HL-60/S4 treated with phorbol 12-myristate 13-acetate at 8.2 ng/mL for 4 days and 3 days (cell line): ENCODE measurements around the gene PTCH1.

Experiments used
- in situ Hi-C: fragments of 300-500 bp; cut with MboI; formaldehyde crosslinking; loops from 2 replicates; pipeline ENCODE4 v1.15.0; 2022; ENCODE audit warnings: low sequenced_read_pairs

The PTCH1 gene

DNA sequence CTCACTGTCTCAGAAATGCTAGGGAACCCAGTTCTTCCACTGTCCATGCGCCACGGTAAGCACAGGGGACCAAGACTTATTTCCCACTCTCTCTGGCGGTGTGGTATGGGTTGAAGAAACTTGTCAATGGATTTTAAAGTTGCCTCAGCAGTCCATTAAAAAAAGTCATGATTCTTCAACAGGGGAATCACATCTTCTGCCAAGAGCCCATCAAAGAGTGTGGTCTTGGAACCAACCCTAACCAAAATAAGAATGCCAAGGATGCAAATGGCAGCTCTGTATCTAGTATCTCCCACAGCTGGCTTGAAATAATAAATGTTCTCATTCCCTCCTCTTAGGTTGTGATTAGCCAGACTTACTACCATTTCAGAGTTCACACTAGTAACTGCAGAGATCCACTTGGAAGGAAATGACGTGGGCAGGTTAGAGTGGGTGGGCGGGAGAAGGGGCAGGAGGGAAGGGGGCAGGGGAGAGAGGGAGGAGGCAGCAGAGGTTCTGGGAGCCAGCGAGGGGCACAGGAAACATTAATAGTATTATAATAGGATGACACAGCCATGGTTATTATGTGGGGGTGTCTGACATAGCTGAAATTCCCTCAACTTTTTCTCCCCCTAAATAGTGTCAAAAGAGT, 17.6 kb downstream of the PTCH1 start:
- in situ Hi-C loops: no loop called here

DNA sequence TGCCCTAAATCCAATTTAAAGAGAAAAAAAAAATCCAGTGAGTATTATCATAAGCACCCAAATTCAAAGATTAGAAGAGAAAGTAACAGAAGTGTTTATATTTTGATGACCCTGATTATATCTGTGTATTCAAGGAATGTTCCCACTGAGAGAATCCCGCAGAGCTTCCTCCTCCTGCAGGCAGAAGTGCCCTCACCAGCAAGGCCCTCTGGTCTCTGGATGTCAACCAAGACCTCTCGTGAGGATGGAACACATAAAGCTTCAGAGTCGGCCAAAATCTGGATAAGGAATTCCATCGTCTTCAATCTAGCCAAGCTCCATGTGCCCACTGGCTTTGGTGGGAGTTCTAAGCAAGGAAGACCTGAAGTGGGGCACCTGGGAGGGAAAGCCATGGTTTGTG, 18.1 kb downstream of the PTCH1 start:
- in situ Hi-C loops: no loop called here

DNA sequence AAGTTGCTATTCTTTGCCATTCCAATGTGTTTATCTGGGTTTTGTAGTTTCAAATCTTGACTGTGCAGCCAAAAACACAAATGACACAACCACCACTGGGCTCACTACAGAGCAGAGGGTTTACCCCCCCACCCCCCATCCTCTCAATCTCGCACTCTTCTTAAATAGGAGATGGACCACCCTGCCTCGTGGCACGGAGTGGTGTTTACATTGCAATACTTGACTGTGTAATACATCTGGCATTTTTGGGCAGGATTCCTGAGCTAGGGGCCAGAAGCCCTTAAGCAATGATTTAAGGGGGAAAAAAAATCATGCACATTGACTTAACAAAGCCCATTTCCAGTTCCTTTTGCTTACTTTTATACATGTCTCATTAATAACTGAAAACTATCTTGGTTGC, 19.0 kb downstream of the PTCH1 start:
- in situ Hi-C loops: no loop called here

DNA sequence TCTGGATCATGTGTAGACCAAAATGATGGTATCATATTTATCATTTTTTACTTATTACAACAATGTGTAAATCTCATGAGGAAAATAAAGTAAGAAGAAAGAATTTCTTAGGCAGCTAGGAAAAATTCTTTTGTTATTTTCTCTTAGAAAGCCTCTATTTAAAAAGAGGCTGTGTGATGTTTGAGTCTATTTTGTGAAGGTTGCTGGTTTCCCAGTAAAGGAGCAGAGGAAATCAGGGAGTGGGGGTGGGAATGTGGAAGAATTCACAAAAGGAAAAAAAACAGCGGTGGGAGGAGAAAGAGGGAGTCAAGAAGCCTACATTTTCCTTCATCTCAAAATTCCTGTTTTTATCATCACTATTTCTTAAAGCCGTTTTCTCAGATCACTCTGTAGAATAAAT, 20.1 kb downstream of the PTCH1 start:
- in situ Hi-C loops: no loop called here

DNA sequence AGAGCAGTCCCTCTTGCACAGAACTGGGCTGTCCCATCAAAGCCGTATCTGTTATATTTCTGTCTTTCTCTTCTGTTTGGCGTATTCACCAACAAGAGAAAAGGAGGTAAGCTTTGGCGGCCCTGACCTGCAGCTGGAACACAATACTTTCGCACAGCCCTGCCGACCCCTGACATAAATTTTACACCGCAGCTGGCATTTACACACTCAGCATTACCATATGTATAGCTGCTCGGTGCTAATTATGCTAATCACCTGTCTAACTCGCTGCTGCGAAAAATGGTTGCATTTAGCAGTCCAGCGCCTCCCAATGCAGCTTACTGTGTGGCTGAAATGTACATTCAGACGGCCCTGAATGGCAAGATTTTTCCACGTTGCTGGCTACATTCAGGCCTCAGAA, 20.8 kb downstream of the PTCH1 start:
- in situ Hi-C loops: no loop called here

DNA sequence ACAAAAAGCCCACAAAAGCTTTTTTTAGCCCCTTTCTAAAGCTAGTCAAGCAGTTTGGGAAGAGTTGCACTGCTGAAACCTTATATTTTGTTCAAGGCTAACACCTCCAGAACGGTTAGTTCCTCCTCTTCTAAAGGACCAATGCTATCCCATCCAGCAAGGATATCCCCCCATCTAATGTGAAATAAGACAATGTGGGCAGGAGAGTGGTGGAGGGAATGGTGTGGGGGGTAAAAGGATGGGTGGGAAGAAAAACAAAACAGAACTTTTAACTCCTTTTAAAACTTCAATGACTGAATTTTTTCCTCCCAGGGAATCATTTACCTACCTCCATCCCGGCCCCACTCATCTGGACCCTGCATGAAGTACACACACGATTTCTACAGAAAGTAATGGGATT, 21.2 kb downstream of the PTCH1 start:
- in situ Hi-C loops: no loop called here

DNA sequence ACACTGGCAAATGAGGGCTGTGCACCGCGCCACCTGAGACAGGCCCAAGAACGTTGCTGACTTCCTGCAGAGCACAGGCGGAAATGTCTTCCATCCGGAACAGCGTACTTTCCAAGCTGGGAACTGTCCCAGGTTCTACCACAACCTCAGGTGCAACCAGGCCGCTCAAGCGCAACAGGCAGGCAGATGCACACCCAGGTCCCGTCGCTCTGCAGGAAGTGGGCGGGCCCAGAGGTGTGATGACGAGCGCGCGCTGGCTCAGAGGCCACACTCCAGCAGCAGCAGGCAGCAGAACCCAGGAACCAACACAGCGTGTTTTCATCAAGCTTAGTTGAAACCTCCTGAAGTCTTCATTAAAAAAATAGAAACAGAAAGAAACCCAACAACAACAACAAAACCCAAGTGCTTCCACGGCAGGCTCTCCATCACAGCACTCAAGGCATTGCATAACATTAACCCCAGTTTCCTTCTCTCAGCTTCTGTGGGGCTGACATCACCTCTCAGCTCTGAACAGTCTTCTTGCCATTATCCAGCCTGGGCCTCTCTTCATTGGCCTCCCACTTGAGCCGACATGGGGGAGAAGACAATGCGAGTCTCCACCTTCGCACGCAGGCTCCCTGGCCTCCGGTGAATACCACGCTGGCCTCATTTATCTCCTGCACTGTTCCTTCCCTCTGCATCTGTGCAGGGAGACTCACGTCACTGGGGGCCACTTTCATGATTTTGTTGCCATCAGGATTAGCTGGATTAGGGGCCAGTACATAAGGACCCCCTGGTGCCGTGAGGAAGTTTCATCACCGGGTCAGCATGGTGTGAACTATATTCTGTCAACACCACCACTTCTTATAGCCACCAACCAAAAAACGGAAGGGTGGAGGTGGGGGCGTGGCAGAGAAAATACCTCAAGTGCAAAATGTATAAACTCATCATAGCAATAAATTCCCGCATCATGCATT, 22.1 kb downstream of the PTCH1 start:
- in situ Hi-C loops: no loop called here

DNA sequence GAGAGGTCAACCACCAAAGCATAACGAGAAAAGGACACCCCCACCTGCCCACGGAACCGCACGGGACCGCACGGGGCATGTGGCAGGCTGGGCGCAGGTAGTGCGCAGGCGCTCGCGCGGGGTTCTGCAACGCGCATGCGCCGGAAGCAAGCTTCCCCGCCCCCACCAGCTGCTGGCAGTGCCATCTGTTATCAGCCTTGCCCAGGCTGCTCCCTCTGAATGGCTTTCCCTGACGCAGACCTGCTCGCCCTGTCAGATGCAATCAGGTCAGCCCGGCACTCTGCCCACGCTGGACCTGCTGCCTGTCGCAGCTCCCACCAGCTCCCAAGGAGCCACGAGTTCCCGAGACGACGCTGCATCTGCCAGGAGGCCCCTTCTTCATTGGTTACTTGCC, 22.8 kb downstream of the PTCH1 start:
- in situ Hi-C loops: no loop called here

DNA sequence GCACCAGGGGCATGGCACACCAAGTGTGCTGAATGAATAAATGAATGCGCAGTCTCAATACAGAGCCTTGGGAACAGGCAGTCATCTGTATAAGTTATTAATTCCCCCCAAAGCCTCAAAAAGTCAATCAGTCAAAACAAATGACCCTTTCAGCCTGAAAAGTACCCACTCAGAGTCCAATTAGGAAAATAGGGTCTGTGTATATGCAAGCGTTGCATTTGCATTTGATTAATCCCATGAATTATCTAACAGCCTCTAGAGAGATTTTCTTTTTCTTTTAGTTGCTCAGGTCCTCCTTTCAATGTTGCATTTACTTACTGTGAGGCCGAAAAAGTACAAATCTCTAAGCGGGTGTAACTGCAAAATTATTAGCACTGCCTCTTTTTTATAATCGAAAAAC, 23.4 kb downstream of the PTCH1 start:
- in situ Hi-C loops: no loop called here

DNA sequence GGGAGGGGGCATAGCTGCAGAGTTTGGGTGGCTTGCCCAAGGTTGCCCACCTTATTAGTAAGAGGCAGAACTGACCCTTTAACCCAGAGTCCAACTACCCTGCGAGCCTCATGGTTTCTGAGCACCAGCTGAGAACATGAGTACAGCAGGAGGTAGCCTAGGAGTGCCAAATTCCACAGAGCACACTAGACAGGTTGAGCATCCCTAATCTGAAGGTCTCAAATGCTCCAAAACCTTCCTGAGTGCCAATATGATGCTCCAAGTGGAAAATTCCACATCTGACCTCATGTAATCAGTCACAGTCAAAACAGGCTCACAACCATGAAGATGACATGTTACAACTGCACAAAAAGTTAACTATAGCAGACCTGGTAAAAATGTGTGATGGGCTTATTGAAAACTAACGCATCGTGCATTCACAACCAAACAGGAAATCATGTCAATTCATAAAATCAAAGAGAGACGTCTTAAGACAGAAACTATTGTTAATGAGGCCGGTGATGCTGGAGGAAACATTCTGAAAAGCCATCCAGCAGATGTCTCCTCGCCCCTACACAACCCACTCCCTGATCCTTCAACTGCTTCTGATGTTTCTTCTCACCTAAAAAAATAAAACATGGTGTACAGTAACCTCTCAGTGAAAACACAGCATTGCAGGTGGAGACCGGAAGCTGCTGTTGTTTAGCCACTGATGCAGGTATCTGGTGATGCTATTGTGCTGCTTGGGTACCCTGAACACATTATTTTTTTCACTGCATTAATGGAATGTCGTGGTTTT, 25.0 kb downstream of the PTCH1 start:
- in situ Hi-C loops: no loop called here

DNA sequence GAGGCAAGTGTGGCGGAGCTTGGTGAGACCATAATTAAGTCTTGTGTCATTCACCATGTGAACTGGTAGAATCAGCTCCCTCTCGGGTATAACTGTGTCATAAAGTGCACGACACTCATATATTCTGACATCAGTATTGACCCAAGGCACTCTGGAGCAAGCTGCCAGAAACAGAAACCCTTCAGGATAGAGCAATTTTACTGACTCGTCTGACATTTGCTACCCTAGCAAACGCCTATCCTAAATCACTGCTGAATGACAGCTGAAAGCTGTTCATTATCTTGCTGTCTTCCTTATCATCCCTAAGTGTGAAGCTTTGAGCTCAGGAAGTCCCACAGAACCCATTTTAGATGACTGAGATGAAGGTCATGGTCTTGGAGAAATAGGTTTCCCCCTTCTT, 27.8 kb downstream of the PTCH1 start:
- in situ Hi-C loops: no loop called here

DNA sequence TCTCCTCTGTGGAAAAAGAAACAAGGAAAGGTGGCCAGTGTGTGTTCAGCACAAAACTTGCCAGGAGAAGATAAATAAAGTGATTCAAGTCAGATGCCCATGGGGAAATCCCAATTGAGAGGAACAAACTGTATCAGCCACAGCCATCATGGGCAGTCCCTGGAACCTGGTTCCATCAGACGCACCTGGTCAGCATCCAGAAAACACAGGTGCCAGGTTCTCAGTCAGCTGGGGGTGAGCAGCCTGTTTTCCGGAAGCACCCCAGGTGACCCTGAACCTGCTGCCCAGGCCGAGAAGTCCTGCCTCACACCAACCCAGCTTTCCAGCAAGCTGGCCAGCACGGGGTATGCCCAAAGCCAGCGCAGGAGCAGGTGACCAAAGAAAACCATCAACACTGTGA, 30.5 kb downstream of the PTCH1 start:
- in situ Hi-C loops: no loop called here

DNA sequence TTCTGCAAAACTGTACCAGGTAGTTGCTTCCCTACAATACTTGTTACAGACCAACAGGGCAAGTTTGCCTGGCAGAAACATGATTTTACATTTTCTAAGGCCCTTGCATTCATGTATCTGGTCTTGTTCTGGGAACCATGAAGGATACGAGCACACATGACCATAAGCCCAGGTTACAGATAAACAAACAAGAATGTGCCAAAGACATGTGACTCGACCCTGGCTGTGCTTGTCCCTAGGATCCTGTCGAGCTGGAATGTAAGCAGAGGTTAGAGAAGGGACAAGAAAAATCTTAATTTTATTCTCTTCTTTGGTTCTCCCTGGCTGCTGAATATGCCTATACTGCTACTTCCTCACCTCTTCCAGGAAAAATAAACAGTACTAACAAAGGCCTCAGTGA, 32.5 kb downstream of the PTCH1 start:
- in situ Hi-C loops: no loop called here

DNA sequence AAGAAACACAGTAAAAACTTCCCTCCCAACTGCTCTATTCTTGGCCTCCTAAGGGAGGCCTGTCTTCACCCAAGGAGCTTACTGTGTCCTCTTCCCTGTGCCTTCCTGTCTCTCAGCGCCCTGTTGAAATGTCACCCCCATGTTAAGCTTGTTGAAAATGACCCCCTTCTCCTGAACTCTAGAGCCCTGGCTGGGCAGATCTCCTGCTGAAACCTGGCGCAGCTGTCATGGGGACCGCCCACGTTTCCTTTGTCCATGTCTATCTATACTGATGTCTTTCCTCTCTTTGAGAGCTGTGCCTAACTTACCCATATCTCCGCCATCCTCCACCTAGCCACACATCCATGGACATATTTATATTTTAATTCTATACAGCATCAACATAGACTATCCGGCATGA, 33.3 kb downstream of the PTCH1 start:
- in situ Hi-C loops: no loop called here

DNA sequence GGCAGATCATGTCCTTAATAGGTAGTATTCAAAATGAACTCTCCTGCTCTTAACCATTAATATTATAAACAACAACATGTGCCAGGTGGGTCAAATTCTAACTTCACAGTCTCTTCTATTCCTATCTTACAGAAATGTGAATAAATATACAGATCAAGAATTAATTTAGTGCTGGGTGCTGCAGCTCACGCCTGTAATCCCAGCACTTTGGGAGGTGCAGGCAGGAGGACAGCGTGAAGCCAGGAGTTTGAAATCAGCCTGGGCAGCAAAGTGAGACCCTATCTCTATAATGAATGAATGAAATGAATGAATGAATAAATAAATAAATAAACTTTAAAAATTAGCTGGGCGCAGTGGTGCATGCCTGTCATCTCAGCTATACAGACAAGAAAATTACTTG, 34.1 kb downstream of the PTCH1 start:
- in situ Hi-C loops: no loop called here

DNA sequence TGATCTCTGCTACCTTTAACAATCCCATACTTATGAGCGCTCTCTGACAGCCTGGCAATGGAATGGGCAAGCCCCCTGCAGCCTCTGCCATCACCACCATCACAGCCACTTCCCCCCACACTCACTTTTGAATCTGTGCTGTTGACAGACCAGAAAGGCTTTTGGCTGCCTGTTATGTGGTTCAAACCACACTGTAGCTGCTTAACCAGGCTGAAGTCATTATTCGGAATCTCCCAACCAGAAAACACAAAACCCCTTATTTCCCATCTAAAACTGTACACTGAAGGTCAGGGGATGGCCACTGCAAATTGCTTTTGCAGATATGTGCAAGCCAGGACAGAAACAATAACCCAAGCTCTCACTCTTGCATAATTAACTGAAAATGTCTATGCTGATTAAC, 35.8 kb downstream of the PTCH1 start:
- in situ Hi-C loops: no loop called here

DNA sequence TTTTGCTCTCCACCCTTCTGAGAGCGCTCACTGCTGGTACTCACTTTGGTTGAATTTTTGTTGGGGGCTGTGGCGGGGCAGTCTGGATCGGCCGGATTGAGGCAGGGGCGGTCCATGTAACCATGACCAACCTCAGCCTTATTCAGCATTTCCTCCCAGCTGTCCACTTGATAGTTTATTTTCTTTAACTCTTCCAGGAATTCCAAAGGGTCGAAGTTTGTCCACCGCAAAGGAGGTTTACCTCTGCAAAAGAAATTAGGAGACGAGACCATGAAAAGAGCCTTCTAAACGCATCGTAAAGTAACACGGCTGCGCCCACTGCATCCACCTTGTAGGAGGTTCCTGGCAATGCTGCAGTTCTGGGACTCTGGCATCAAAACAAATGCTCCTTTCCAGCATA, 36.4 kb downstream of the PTCH1 start:
- in situ Hi-C loops: no loop called here

DNA sequence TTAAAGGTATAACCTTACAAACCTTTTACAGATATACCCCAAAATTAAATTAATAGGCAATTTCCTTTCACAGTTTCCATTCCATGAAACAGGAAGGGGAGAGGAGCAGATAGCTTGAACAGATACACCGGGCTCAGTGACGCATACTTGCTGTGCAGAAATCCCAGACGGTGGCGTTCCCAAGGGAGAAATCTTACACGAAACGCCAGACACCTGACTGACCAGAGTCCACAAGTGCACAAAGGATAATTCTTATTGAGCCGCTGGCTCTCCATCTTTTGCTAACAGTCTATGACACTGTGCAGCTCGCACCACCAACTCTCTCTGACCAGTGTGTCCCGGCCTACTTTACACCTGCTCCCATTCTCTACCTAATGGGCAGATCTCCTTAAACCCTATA, 37.4 kb downstream of the PTCH1 start:
- in situ Hi-C loops: no loop called here

DNA sequence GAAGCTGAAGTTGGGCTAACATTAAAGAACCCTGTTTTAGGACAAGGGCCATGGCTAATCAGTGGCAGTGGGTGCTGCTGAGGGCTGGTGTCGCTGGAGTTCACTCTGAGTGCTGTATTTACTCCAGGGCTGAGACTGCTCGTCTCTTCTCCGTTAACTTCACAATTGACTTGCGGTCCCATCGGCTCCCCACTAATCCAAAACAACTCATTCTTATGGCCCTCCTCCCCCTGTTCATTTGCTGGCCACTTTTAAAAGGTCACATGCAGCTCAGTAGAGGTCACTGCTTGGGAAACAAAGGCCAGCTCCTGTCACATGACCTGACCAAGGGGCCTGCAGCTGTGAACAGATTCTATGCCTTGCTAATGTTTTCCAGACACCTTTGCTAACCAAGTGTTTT, 38.4 kb downstream of the PTCH1 start:
- in situ Hi-C loops: no loop called here

DNA sequence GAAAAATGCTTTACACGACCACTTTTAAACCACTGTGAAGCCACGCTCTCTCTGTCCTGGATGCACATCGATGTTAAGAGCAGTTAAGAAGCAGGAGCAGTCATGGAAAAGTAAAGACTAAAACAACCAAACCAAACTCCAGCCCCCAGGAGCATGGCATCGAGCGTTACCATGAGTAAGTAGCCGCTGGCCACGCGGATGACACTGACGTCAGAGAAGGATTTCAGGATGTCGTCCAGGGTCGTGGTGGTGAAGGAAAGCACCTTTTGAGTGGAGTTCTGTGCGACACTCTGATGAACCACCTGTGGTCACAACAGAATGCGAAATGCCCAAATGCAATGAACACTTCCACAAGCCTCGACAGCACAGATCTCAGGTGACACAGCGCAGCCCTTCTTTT, 38.9 kb downstream of the PTCH1 start:
- in situ Hi-C loops: no loop called here

DNA sequence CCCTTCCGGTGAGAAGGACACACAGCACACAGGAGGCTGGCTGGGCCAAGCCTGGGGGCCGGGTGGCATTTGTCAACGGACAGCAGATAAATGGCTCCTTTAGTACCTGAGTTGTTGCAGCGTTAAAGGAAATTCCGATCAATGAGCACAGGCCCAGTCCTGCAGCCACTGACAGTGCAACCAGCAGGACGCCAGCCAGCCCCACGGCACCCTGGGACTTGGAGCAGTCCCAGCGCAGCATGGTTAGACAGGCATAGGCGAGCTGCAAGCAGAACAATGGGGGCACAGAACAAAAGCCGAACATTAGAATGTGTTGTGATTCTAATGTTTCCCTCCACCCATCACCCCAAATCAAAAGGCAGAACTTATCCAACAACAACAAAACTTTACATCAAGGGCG, 39.3 kb downstream of the PTCH1 start:
- in situ Hi-C loops: no loop called here

DNA sequence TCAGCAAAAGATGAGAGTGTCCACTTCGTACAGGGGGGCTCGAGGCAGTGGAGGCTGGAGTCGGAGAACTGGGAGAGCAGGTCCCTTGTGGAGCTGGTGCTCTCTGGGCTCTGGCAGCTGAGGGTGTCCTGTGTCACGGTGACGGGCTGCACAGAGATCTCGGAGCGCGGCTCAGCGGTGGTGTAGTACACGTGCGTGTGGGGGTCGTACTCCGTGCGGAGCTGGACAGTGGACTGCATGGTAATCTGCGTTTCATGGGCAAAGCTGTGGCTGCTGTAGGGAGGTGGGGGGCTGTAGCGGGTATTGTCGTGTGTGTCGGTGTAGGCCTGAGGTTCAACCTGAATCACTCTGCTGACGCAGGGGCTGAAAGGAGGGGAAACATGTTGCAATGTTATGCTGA, 48.0 kb downstream of the PTCH1 start:
- in situ Hi-C loops: no loop called here
